ENCODE measurements around the gene TPCN1. TPM values are rescaled to one million over a fixed set of nuclear protein-coding genes. Genes with fewer than 3 reads are reported as not detected.

TPCN1 gene
- total RNA-seq, 8 experiments from 2014 or later: 2.7 to 39.8 (median 11.2) TPM

GRCh38 chr12:113278141-113278540, 56.9 kb downstream of the TPCN1 start:
- H3K27ac ChIP-seq: no peak overlapping the region
- H3K4me3 ChIP-seq: no peak overlapping the region
- in situ Hi-C loops (cut with MboI; ENCODE audit: low pct_unique_long_range_greater_than_20kb in 2 of 9, low sequenced_read_pairs in 9 of 9, unreplicated experiment in 9 of 9): no loop called here
- no peak for ATAC-seq (replicated peaks in 6 of 8)
- 62 to 100% (median 88%) methylated on average over 1 to 5 of the region's 8 CpGs; no CpG with 5 or more reads in 2 of the 10 experiments for WGBS, 10 experiments
- H3K4me1 ChIP-seq (replicated peaks in 1 of 2): peaks cover 5 to 9% of the 10 kb centered on the region in 2 donors

- no peak for ATAC-seq (replicated peaks in 6 of 8)
- 92 to 100% (median 96%) methylated on average over 1 to 5 of the region's 5 CpGs; no CpG with 5 or more reads in 5 of the 10 experiments for whole genome bisulfite sequencing, 10 experiments
- peaks cover 5 to 9% of the 10 kb centered on the region in 2 donors for H3K4me1 ChIP-seq (replicated peaks in 1 of 2)
- H3K27ac ChIP-seq: no peak overlapping the region
- H3K4me3 ChIP-seq: no peak overlapping the region
- in situ Hi-C loops (cut with MboI; ENCODE audit: low pct_unique_long_range_greater_than_20kb in 2 of 9, low sequenced_read_pairs in 9 of 9, unreplicated experiment in 9 of 9): no loop called here
Measured at GRCh38 chr12:113278633-113279032, 57.4 kb downstream of the TPCN1 start.

- in situ Hi-C loops (cut with MboI; ENCODE audit: low pct_unique_long_range_greater_than_20kb in 2 of 9, low sequenced_read_pairs in 9 of 9, unreplicated experiment in 9 of 9): no loop called here
- Histone ChIP-seq H3K27ac (no peak overlapping the region), H3K4me1 (replicated peaks in 1 of 2) (peaks cover 4 to 6% of the 10 kb centered on the region in 2 donors), H3K4me3 (no peak overlapping the region)
- ATAC-seq (replicated peaks in 6 of 8): no peak
- 70 to 100% (median 85%) methylated on average over 2 to 8 of the region's 13 CpGs; no CpG with 5 or more reads in 1 of the 10 experiments for WGBS, 10 experiments
Measured at GRCh38 chr12:113284751-113285150, 63.5 kb downstream of the TPCN1 start.

GRCh38 chr12:113285679-113286610, 64.7 kb downstream of the TPCN1 start:
- H3K4me1 ChIP-seq (replicated peaks in 1 of 2): peaks cover 4 to 6% of the 10 kb centered on the region in 2 donors
- no peak overlapping the region for H3K27ac ChIP-seq
- H3K4me3 ChIP-seq: no peak overlapping the region
- in situ Hi-C loops (cut with MboI; ENCODE audit: low pct_unique_long_range_greater_than_20kb in 2 of 9, low sequenced_read_pairs in 9 of 9, unreplicated experiment in 9 of 9): no loop called here
- peak in 2 of 8 experiments; percentile 52 to 54 for ATAC-seq (replicated peaks in 6 of 8)
- WGBS, 10 experiments: 29 to 97% (median 71%) methylated on average over 1 to 8 of the region's 22 CpGs; no CpG with 5 or more reads in 2 of the 10 experiments

- no peak overlapping the region for H3K4me3 ChIP-seq
- in situ Hi-C loops (cut with MboI; ENCODE audit: low pct_unique_long_range_greater_than_20kb in 2 of 9, low sequenced_read_pairs in 9 of 9, unreplicated experiment in 9 of 9): no loop called here
- WGBS, 10 experiments: 93 to 96% (median 95%) methylated on average over 3 to 6 of the region's 11 CpGs; no CpG with 5 or more reads in 7 of the 10 experiments
- H3K4me1 ChIP-seq (replicated peaks in 1 of 2): peaks cover 4 to 6% of the 10 kb centered on the region in 2 donors
- H3K27ac ChIP-seq: no peak overlapping the region
- ATAC-seq (replicated peaks in 6 of 8): no peak
Measured at GRCh38 chr12:113286712-113287111, 65.4 kb downstream of the TPCN1 start.

- in situ Hi-C loops (cut with MboI; ENCODE audit: low pct_unique_long_range_greater_than_20kb in 2 of 9, low sequenced_read_pairs in 9 of 9, unreplicated experiment in 9 of 9): no loop called here
- Histone ChIP-seq H3K27ac (no peak overlapping the region), H3K4me3 (no peak overlapping the region), H3K4me1 (replicated peaks in 1 of 2) (peaks cover 6% of the 10 kb centered on the region in 2 donors)
- WGBS, 10 experiments: 79 to 100% (median 93%) methylated on average over 2 to 3 of the region's 21 CpGs; no CpG with 5 or more reads in 7 of the 10 experiments
- ATAC-seq (replicated peaks in 6 of 8): no peak
Measured at GRCh38 chr12:113287146-113287898, 66.1 kb downstream of the TPCN1 start.

- ATAC-seq (replicated peaks in 6 of 8): no peak
- H3K27ac ChIP-seq: no peak overlapping the region
- 88 to 100% methylated on average over 1 to 6 of the region's 19 CpGs; no CpG with 5 or more reads in 8 of the 10 experiments for WGBS, 10 experiments
- in situ Hi-C loops (cut with MboI; ENCODE audit: low pct_unique_long_range_greater_than_20kb in 2 of 9, low sequenced_read_pairs in 9 of 9, unreplicated experiment in 9 of 9): no loop called here
- H3K4me1 ChIP-seq (replicated peaks in 1 of 2): peaks cover 6% of the 10 kb centered on the region in 2 donors
- H3K4me3 ChIP-seq: no peak overlapping the region
Measured at GRCh38 chr12:113287899-113288282, 66.6 kb downstream of the TPCN1 start.

GRCh38 chr12:113289361-113289760, 68.1 kb downstream of the TPCN1 start:
- H3K4me3 ChIP-seq: no peak overlapping the region
- H3K27ac ChIP-seq: no peak overlapping the region
- peak in 2 of 8 experiments; percentile 6 to 19 for ATAC-seq (replicated peaks in 6 of 8)
- peaks cover 6% of the 10 kb centered on the region in 2 donors for H3K4me1 ChIP-seq (replicated peaks in 1 of 2)
- 80 to 100% (median 100%) methylated on average over 1 of the region's 2 CpGs; no CpG with 5 or more reads in 6 of the 10 experiments for WGBS, 10 experiments
- in situ Hi-C loops (cut with MboI; ENCODE audit: low pct_unique_long_range_greater_than_20kb in 2 of 9, low sequenced_read_pairs in 9 of 9, unreplicated experiment in 9 of 9): no loop called here

- Histone ChIP-seq H3K4me1 (replicated peaks in 1 of 2) (peaks cover 6% of the 10 kb centered on the region in 2 donors), H3K27ac (no peak overlapping the region), H3K4me3 (no peak overlapping the region)
- peak in 2 of 8 experiments; percentile 8 to 15 for ATAC-seq (replicated peaks in 6 of 8)
- 80 to 100% (median 92%) methylated on average over 1 to 4 of the region's 5 CpGs; no CpG with 5 or more reads in 6 of the 10 experiments for WGBS, 10 experiments
- in situ Hi-C loops (cut with MboI; ENCODE audit: low pct_unique_long_range_greater_than_20kb in 2 of 9, low sequenced_read_pairs in 9 of 9, unreplicated experiment in 9 of 9): no loop called here
Measured at GRCh38 chr12:113290506-113290905, 69.2 kb downstream of the TPCN1 start.

GRCh38 chr12:113291586-113291985, 70.3 kb downstream of the TPCN1 start:
- ATAC-seq (replicated peaks in 6 of 8): peak in 1 of 8 experiments; percentile 30
- Histone ChIP-seq H3K4me3 (no peak overlapping the region), H3K27ac (no peak overlapping the region), H3K4me1 (replicated peaks in 1 of 2) (peaks cover 0 to 3% of the 10 kb centered on the region in 2 donors)
- 20 to 100% methylated on average over 1 of the region's 17 CpGs; no CpG with 5 or more reads in 8 of the 10 experiments for WGBS, 10 experiments
- in situ Hi-C loops (cut with MboI; ENCODE audit: low pct_unique_long_range_greater_than_20kb in 2 of 9, low sequenced_read_pairs in 9 of 9, unreplicated experiment in 9 of 9): no loop called here

GRCh38 chr12:113292091-113292490, 70.8 kb downstream of the TPCN1 start:
- H3K27ac ChIP-seq: no peak overlapping the region
- in situ Hi-C loops (cut with MboI; ENCODE audit: low pct_unique_long_range_greater_than_20kb in 2 of 9, low sequenced_read_pairs in 9 of 9, unreplicated experiment in 9 of 9): no loop called here
- no peak overlapping the region for H3K4me3 ChIP-seq
- peaks cover 0 to 3% of the 10 kb centered on the region in 2 donors for H3K4me1 ChIP-seq (replicated peaks in 1 of 2)
- ATAC-seq (replicated peaks in 6 of 8): peak in 5 of 8 experiments; percentile 5 to 53 (median 13)
- 6 to 72% (median 67%) methylated on average over 1 to 6 of the region's 6 CpGs; no CpG with 5 or more reads in 1 of the 10 experiments for WGBS, 10 experiments

- Histone ChIP-seq H3K4me1 (replicated peaks in 1 of 2) (peaks cover 0 to 3% of the 10 kb centered on the region in 2 donors), H3K4me3 (no peak overlapping the region), H3K27ac (no peak overlapping the region)
- 72 to 100% (median 97%) methylated on average over 1 to 4 of the region's 7 CpGs; no CpG with 5 or more reads in 4 of the 10 experiments for WGBS, 10 experiments
- in situ Hi-C loops (cut with MboI; ENCODE audit: low pct_unique_long_range_greater_than_20kb in 2 of 9, low sequenced_read_pairs in 9 of 9, unreplicated experiment in 9 of 9): no loop called here
- peak in 1 of 8 experiments; percentile 12 for ATAC-seq (replicated peaks in 6 of 8)
Measured at GRCh38 chr12:113292547-113292946, 71.3 kb downstream of the TPCN1 start.

GRCh38 chr12:113293100-113293499, 71.8 kb downstream of the TPCN1 start:
- in situ Hi-C loops (cut with MboI; ENCODE audit: low pct_unique_long_range_greater_than_20kb in 2 of 9, low sequenced_read_pairs in 9 of 9, unreplicated experiment in 9 of 9): no loop called here
- ATAC-seq (replicated peaks in 6 of 8): no peak

More at GRCh38 chr12:113293100-113293499, 71.8 kb downstream of the TPCN1 start:
- H3K27ac ChIP-seq: no peak overlapping the region
- peaks cover 0 to 3% of the 10 kb centered on the region in 2 donors for H3K4me1 ChIP-seq (replicated peaks in 1 of 2)
- WGBS, 10 experiments: 89 to 100% (median 95%) methylated on average over 1 to 7 of the region's 10 CpGs; no CpG with 5 or more reads in 3 of the 10 experiments
- no peak overlapping the region for H3K4me3 ChIP-seq
